HG03045 (cell line): Measurements from ENCODE around the gene LAYN.

ENCODE experiments used
- ATAC-seq: cut with Tn5 transposase; IDR thresholded peaks from one replicate; pipeline ENCODE4 v1.9.1; 2021; ENCODE audit warnings: mild to moderate bottlenecking, moderate library complexity; ENCODE audit not compliant: unreplicated experiment

Gene LAYN

GRCh38 chr11:111531136-111531535, 9.4 kb upstream of the LAYN start:
- no peak for ATAC-seq

- peak; percentile 52 for ATAC-seq
Measured at GRCh38 chr11:111531687-111532364, 8.7 kb upstream of the LAYN start.

GRCh38 chr11:111532365-111532709, 8.2 kb upstream of the LAYN start:
- ATAC-seq = no peak

GRCh38 chr11:111535281-111535680, 5.2 kb upstream of the LAYN start:
- no peak for ATAC-seq

GRCh38 chr11:111537336-111537860, 3.1 kb upstream of the LAYN start:
- no peak for ATAC-seq

GRCh38 chr11:111538407-111539114, 2.0 kb upstream of the LAYN start:
- no peak for ATAC-seq

GRCh38 chr11:111539426-111540113, 950 bp upstream of the LAYN start:
- no peak for ATAC-seq

GRCh38 chr11:111540937-111541253, 375 bp downstream of the LAYN start:
- no peak for ATAC-seq

GRCh38 chr11:111541254-111542061, 938 bp downstream of the LAYN start:
- no peak for ATAC-seq

GRCh38 chr11:111542606-111543275, 2.2 kb downstream of the LAYN start:
- ATAC-seq = no peak

- ATAC-seq = no peak
Measured at GRCh38 chr11:111548525-111548924, 8.0 kb downstream of the LAYN start.

GRCh38 chr11:111549196-111549868, 8.8 kb downstream of the LAYN start:
- no peak for ATAC-seq

GRCh38 chr11:111549869-111550203, 9.3 kb downstream of the LAYN start:
- ATAC-seq = no peak

- ATAC-seq = no peak
Measured at GRCh38 chr11:111550258-111550657, 9.7 kb downstream of the LAYN start.

- ATAC-seq = no peak
Measured at GRCh38 chr11:111554532-111554931, 14.0 kb downstream of the LAYN start.

- ATAC-seq = no peak
Measured at GRCh38 chr11:111555255-111555654, 14.7 kb downstream of the LAYN start.

GRCh38 chr11:111557425-111558111, 17.0 kb downstream of the LAYN start:
- no peak for ATAC-seq

GRCh38 chr11:111559800-111560464, 19.4 kb downstream of the LAYN start:
- no peak for ATAC-seq

- no peak for ATAC-seq
Measured at GRCh38 chr11:111560800-111561199, 20.3 kb downstream of the LAYN start.
